GM19468 (cell line): Measurements from ENCODE around the gene MYL12A.
"Not testable (repeated sequence)": the region's sequence is repeated elsewhere in the genome, so short reads cannot be mapped to it uniquely, and the experiment has no call there.

Source experiments
- ATAC-seq: cut with Tn5 transposase; IDR thresholded peaks from one replicate; pipeline ENCODE4 v1.9.1; 2021; ENCODE audit warnings: mild to moderate bottlenecking, moderate library complexity, moderate number of reproducible peaks; ENCODE audit not compliant: unreplicated experiment; ENCODE audit errors: extremely low read depth

The MYL12A gene

DNA sequence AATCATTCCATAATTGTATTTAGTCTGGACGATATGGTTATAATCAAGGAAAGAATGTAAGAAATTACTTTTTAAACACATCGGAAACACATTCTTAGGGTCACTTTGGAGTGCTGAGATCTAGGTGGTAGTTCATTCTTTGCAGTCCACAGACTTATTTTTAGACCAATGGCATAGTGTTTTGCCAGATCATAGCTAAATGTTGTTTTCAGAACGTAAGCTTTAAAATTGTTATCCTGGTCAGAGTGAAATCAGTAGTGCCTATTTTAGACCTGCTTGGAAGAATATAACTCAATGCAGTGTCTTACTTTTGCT, 4.3 kb downstream of the MYL12A start:
- ATAC-seq: no peak

- no peak for ATAC-seq
Measured at GRCh38 chr18:3252843-3253242, 5.2 kb downstream of the MYL12A start.

- ATAC-seq: no peak
Measured at GRCh38 chr18:3254725-3255124, 7.1 kb downstream of the MYL12A start.

- no peak for ATAC-seq
Measured at GRCh38 chr18:3255611-3256165, 8.1 kb downstream of the MYL12A start.

DNA sequence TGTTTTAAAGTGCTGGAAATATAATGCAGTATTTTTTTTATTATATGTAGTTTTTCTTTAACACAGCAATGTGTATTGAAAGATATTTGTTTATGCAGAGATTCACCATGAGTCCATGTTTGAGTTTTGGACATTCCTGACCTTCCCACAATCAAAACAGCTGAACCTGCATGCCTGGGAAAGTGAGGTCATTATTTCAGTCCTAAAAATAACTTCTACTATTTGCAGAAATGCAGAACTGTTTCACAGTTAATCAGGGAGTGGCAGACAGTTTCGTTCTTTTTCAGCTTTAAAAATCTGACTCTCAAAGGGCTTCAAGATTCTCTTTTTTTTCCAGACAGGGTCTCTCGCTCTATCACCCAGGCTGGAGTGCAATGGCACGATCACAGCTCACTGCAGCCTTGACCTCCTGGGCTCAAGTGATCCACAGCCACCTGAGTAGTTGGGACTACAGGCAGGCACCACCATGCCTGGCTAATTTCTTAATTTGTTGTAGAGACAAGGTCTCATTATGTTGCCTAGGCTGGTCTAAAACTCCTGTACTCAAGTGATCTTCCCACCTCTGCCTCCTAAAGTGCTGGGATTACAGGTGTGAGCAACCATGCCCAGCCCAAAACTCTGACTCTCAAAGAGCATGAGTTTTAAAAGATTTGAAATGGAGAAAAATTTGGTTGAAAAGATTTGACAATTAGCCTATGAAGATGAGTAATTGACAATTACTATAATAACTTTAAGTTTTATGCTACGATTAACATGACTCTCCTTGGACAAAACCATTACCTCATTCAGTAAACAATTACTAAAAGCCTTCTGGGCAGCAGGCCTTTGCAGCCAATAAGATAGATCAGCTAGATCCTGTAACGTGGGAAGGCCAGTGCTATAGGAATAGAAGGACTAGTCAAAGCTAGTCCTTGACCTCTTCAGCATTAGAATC, 9.4 kb downstream of the MYL12A start:
- no peak for ATAC-seq

- no peak for ATAC-seq
Measured at GRCh38 chr18:3257627-3258120, 10.1 kb downstream of the MYL12A start.

- no peak for ATAC-seq
Measured at GRCh38 chr18:3260995-3261372, 13.4 kb downstream of the MYL12A start.

GRCh38 chr18:3261373-3262233, 14.0 kb downstream of the MYL12A start, which contains the start of gene MYL12B:
TSS of gene MYL12B (plus strand) at chr18:3262133. CDS start at chr18:3272899, 10,766 bp downstream.
- peak; percentile 67 for ATAC-seq

DNA sequence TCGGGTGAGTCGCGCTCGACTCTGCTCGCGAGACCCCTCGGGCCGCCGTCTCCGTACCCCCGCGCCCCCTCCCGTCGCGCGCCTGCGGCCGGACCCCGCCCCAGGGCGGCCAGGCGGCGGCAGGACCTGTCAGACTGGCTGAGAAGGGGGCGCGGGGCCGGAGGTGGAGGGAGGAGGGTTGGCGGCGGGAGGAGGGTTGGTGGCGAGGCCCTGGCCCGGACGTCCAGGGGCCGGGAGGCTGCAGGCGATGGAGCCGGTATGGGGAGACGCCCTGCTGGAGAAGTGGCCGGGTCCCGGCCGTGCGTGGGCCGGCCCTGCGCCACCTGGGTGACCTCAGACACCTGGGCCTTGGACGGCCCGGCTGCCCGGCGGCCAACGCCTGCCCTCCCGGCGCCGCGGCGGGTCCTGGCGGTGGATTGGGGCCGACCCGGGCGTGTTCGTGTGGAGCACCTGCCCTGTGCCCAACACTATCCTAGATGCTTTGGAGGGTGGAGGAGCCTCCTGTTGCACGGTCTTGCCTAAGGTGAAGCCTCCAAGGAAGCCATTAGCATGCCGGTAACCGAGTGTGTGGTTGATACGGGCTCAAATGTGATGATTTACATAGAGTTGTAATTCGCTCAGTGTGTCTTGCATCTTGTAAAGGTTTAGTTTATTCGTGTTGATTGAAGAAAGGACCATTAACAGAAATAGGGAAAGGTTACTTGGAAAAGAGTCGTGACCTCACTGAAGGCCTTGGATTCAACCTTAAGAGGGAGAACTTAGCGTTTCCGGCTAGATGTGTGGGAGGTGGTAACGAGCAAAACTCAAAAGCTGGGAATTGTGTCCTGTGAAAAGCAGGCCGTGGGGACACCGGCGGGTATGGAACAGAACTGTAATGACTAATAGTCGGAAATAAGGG, 14.9 kb downstream of the MYL12A start:
- ATAC-seq: no peak

DNA sequence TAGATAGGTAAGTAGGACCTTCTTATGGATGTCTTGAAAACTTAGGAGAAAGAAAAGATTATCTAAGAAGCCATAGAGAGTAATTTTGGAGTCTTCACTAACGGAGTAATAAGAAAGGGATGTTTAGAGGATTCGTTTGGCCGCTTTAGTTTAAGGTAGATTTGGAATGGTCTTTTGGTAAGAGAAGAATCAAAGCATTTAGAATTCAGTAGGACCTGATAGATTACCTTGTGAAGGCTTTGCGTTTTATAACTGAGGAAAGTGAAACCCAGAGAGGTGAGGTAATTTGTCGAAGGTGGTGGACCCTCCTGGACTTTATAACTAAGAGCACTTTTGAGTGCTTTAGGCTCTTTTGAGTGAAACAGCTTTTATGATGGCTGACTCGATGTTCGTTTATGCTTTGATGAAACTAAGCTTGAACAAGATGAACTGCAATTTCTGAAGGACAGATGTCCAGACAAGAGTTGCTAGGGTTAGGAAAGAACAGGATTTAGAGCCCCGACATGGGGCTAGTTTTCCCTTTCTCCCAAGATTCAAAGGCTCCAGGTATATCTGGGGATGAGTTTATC, 15.6 kb downstream of the MYL12A start:
- no peak for ATAC-seq

GRCh38 chr18:3264362-3264761, 16.8 kb downstream of the MYL12A start:
- ATAC-seq: no peak

- no peak for ATAC-seq
Measured at GRCh38 chr18:3265564-3266033, 18.0 kb downstream of the MYL12A start.

- ATAC-seq: no peak
Measured at GRCh38 chr18:3266062-3266608, 18.5 kb downstream of the MYL12A start.

GRCh38 chr18:3268306-3268705, 20.7 kb downstream of the MYL12A start:
- ATAC-seq: no peak

DNA sequence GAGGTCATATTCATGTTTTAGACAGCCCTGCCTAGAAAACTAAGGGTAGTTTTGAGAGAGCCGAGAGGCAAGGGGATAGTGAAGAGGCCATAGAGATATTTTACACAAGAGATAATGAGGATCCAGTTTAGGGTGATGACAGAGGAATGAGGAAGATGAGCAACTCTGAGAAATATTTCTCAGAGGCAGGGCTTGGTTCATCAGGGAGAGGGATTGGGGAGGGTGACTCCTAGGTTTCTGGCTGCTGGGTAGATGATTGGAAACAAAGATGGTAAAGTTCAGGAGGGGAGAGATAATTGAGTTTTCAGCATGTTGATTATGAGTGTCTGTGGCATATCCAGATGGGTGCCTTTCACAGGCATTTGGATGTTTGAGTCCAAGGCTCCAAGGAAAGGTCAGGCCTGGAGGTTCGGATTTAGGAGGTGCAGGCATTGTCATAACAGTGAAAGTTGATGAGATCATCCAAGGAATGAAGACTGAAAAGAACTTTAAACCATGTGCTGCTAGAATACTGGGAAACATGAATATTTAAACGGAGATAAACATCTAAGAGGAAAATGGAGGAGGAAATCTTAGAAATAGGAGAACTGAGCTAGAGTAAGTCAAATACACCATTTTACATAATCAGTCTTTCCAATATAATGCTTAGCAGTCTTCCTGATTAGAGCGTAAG, 21.8 kb downstream of the MYL12A start:
- ATAC-seq: no peak

DNA sequence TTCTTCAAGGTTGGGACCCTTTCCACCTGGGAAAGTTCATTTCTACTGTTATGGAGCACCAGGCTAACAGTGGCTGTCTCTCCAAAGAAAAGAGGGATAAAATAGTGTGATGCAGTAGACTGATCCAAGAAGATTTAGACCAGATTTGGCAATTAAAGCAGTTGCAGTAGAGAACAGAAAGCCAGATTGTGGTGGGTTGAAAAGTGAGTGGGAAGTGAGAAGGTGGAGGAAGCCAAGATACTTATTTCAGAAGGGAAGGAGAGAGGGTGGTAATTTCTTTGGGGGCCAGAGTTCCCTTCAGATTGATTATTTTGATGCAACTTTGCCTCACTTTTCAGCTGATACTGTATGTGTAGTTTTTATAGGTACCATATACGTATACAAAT, 22.3 kb downstream of the MYL12A start:
- ATAC-seq: no peak

- ATAC-seq: no peak
Measured at GRCh38 chr18:3273042-3273441, 25.4 kb downstream of the MYL12A start.

- not testable (repeated sequence) for ATAC-seq
Measured at GRCh38 chr18:3277643-3278213, 30.1 kb downstream of the MYL12A start.
